HG02759 (cell line): ENCODE data around the gene OR10A4.
A peak's percentile ranks its signal among the peaks of the same experiment; 100 is the strongest.
"Not testable (repeated sequence)": the region's sequence is repeated elsewhere in the genome, so short reads cannot be mapped to it uniquely, and the experiment has no call there.

ENCODE experiments used
- ATAC-seq: cut with Tn5 transposase; IDR thresholded peaks from one replicate; pipeline ENCODE4 v1.9.1; 2021; ENCODE audit warnings: mild to moderate bottlenecking, moderate library complexity; ENCODE audit not compliant: unreplicated experiment

OR10A4 gene

DNA sequence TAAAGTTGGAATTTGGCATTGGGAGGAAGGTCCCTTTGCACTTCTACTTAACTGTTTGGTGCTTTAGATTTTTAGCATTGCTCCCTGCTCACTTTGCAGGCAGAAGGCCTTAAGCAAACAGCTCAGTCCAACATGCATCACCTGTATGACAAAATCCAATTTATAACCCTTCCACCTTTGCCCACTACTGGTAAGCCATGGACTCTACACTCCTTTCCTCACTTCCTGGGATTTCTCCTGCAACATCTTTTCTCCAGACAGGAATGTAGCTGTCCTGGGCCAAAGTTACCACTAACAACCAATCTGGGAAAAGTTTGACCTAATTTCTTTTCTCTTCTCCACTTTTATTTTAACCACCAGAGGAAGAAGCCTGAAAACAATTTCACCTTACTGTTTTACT is 17.7 kb downstream of the OR10A4 start:
- ATAC-seq = no peak

DNA sequence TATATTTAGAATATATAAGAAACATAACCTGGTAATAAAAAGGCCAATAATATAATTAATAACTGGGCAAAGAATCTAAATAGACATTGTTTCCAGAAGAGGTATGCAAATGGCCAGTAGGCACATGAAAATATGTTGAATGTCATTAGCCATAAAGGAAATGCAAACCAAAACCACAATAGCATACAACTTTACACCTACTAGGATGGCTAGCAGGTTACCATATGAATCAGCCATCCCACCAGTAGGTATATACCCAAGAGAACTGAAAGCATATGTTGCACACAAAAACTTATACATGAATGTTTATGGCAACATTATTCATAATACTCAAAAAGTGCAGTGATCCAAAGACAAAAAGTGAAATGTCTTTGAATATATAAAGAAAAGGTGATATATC is 18.6 kb downstream of the OR10A4 start:
- ATAC-seq = peak; percentile 81

DNA sequence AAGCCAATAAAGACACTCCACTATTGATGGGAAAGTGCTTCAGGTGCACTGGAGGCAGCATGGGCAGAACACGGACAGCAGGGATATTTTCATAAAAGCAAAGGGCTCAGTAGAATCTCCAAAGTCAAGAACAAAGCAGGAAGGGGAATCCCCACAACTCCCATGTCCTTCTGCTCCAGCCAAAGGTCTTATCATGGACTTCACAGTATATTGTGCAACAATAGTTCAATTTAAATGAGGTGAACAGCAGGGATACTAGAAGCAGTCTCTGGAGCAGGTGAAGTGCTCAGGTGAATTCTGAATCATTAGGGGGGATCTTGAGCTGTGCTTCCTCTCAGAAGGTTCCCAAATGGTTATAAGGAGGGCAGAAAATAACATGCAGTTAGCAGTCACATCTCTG is 22.5 kb downstream of the OR10A4 start:
- no peak for ATAC-seq

DNA sequence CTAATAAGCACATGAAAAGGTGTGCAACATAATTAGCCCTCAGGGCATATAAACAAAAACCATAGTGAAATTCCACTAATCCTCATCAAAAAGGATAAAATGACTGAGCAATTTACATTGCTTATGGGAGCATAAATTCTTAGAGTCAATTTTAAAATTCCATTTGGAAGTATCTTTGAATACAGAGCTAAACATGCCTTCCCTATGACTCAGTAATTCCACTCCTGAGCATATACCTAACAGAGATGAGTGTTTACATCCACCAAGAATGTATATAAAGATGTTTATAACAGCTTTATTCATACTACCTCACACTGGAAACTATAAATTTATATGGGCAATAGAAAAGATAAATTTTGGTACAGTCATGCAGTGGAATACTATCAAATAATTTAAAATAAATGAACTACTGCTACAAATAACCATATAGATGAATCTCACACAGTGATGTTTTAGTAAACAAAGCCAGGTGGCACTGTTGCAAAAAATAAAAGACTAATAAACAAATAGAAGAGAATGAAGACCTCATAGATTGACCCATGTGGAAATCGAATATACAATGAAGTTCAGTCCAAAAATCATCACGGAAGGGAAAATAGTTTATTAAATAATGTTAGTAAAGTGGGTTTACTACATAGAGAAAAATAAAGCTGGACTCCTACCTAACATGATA is 24.0 kb downstream of the OR10A4 start:
- no peak for ATAC-seq

DNA sequence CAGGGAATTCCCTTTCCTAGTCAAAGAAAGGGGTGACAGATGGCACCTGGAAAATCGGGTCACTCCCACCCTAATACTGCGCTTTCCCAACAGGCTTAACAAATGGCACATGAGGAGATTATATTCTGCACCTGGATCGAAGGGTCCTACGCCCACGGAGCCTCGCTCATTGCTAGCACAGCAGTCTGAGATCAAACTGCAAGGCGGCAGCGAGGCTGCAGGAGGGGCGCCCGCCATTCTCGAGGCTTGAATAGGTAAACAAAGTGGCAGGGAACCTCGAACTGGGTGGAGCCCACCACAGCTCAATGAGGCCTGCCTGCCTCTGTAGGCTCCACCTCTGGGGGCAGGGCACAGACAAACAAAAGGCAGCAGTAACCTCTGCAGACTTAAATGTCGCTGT is 28.4 kb downstream of the OR10A4 start:
- not testable (repeated sequence) for ATAC-seq

DNA sequence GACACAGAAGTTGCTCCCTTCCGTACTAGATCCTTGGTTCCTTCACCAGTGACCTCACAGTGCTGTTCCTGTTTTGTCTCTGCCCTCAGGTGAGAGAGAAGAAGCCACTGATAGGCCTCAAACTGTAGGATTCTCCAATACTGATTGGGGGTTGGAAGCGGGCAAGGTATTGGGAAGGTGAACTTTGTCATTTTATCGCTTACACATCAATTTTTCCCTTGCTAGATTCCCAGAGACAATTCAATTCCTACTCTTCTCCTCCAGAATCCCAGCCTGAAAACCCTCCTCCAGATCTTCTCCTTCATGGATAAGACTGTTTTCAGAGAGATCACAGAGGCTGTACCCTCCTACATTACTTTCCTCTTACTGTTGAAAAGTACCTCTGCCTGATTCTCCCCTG is 35.0 kb downstream of the OR10A4 start:
- ATAC-seq = no peak

DNA sequence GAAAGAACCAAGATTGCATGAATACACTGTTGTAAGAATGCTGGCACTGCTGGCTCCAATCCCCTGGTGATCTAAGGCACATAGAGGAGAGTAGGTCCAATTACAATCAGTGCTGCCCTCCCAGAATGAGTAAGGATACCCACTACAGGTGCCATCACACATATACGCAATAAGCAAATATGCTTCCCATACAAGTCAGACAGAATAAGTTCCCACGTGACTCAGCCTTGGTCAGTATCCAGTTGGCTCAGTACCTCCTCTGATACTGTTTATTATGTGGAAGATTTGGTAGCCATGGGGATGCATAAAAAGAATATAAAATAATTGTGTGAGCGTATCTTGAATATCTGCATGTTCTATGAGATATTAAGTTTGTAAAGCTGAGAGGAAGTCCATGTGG is 35.5 kb downstream of the OR10A4 start:
- ATAC-seq = no peak

DNA sequence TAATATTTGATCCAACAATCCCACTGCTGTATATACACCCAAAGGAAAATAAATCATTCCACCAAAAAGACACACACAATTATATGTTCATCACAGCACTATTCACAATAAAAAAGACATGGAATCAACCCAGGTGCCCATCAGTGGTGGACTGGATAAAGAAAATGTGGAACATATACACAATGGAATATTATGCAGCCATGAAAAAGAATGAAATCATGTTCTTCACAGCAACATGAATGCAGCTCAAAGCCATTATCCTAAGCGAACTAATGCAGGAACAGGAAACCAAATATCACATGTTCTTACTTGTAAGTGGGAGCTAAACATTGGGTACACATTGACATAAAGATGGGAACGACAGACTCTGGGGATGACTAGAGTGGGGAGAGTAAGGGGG is 43.3 kb downstream of the OR10A4 start:
- ATAC-seq = no peak

DNA sequence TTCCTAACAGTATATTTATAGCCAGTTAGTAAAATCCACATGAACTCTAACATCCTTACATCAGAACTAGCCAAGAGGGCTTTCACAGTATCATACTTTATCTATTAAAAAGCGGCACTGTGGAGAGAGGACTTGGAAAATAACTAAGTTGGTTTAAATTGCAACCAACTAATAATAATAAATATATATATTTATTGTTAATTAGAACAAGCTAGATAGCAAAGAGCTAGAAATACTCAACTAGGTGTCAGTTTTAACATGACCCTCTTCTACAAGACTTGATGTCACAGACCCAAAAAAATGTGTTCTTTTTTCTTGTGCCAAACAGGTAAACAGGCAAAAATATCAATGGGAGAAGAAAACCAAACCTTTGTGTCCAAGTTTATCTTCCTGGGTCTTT is 44.3 kb downstream of the OR10A4 start, which contains the start of gene OR2D3:
OR2D3 (plus strand) TSS at position 301 of the 400 bp plus-strand sequence; CDS start at position 301, 0 bp downstream.
- ATAC-seq = no peak

DNA sequence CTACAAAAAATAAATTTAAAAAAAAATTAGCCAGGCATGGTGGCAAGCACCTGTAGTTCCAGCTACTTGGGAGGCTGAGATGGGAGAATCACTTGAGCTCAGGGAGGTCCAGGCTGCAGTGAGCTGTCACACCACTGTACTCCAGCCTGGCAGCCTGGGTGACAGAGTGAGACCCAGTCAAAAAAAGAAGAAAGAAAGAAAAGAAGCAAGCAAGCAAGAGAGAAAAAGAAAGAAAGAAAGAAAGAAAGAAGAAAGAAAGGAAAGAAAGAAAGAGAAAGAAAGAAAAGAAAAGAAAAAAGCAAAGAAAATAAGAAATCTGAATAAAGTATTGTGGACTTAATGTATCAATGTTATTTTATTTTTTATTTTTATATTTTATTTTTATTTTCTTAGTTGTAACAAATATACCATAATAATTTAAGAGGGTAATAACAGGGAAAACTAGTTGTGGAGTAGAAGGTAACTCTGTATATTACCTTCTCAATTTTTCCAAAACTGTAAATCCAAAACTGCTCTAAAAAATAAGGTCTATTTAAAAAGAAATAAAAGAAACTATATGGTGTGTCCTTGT is 48.7 kb downstream of the OR10A4 start:
- no peak for ATAC-seq

DNA sequence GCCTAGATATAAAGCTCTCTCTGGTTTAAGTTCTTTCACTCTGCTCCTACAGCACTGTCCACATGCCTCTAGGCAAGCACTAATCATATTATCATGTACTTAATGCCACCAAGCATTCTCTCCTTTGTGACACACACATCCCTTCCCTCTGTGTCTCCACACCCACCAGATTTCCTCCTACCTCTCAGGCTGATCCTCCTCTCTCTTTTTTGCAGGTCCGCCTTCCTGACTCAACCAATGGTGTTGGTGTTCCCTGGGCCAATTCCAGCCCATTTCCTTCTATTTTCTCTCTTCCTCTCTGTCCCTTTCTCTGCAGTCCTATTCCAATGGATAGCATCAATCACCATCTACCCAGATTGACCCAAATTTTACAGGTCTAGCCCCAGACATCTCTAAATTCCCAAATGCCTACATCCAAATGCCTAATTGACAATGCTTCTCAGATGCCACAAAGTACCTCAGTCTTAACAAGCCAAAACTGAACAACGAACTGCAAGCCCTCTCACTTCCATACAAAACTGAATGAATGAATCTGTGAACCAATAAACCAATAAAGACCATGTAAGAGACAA is 49.3 kb downstream of the OR10A4 start:
- ATAC-seq = peak; percentile 13

DNA sequence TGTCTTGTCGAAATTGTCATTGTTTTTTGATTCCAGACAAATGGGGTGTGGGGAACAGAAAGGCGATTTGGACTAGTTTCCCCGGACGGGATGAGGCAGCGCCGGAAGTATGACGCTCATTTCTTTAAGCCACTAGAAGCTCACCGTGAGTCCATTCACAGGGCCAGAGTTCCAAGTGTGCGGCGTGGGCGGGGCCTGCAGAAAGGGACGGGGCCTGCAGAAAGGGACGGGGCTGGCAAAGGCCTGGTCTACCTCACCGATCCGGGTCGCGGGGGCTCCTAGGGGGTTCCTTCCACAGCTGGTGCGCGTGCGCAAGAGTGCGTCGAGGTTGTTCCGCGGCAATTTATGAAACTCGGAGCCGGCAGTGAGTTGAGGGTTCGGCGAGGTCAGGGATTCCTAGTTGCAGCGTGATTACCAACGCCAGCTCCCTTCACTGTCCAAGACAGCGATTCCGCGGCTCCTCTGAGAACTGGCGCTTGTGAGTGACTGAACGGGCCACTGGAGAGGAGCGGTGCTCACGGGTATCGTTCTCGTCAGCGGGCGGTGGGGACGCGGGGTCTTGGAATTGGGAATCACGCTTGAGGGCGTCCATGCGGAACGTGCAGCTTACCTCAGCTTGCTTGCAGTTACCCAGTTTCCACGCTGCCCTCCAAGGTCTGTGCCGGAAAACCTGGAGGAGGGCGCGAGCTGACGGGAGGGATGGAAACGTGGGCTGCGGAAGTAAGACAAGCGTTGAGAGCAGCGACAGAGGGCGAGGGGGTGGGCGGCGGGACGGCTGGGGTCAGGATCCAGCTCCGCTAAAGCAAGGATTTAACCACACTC is 50.0 kb downstream of the OR10A4 start, which contains the start of gene ZNF215:
ZNF215 (plus strand) TSS at position 219 of the 822 bp plus-strand sequence. CDS start 5,847 bp downstream, outside the sequence.
- peak; percentile 70 for ATAC-seq

DNA sequence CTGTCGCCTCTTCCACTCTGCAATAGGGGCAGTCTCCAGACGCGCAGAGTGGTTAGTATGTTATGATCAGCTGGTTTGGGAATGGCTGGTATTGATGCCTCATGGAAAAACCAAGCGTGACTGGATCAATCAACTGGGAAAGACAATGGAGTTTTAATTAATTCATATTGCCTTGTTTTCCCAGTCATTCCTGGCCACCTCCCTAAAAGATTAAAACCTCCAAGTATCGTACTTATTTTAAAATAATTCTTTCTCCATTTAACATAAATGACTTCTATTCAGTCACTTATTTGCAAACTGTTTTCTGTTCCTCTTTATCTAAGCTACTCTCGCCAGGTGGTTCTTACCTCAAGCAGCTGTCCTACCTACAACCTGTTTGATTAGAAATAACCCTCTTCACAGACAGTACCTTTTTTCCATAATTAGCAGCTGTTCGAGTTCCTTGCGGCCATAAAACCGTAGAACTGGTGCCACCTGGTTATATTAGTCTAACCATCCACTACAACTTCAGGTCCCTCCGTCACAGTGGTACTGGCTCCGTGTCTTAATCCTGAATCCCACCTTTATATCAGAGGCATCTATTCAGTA is 50.7 kb downstream of the OR10A4 start:
- ATAC-seq = peak; percentile 62
